SJCRH30 (cell line): Measurements from ENCODE around the gene CHURC1. TPM values are rescaled to one million over a fixed set of nuclear protein-coding genes. Genes with fewer than 3 reads are reported as not detected.

ENCODE experiments used
- DNase-seq, 2 experiments: peaks; one replicate each; pipeline ENCODE4 v3.0.0-alpha.2; 2015 to 2020
- H3K27ac ChIP-seq: fragments of 250-450 bp; sonication (Bioruptor Pico); 2 replicates; pipeline ENCODE4 v1.5.1; 2020; ENCODE audit warnings: mild to moderate bottlenecking, moderate library complexity
- H3K27me3 ChIP-seq: fragments of 250-450 bp; sonication (Bioruptor Pico); 2 replicates; pipeline ENCODE4 v1.5.1; 2020; ENCODE audit warnings: mild to moderate bottlenecking, moderate library complexity
- H3K36me3 ChIP-seq: fragments of 250-450 bp; sonication (Bioruptor Pico); 2 replicates; pipeline ENCODE4 v1.5.1; 2020; ENCODE audit warnings: mild to moderate bottlenecking, moderate library complexity
- H3K4me1 ChIP-seq: fragments of 250-450 bp; sonication (Bioruptor Pico); 2 replicates; pipeline ENCODE4 v1.5.1; 2020; ENCODE audit warnings: mild to moderate bottlenecking, moderate library complexity
- H3K4me3 ChIP-seq: fragments of 250-450 bp; sonication (Bioruptor Pico); 2 replicates; pipeline ENCODE4 v1.5.1; 2020; ENCODE audit warnings: mild to moderate bottlenecking, moderate library complexity
- H3K9me3 ChIP-seq: fragments of 250-450 bp; sonication (Bioruptor Pico); replicated peaks from 2 replicates; pipeline ENCODE4 v1.5.1; 2020; ENCODE audit warnings: mild to moderate bottlenecking, moderate library complexity
- total RNA-seq: library from RNA; depleted of rRNA; stranded (reverse); fragments of >200 nt; shearing (Covaris generic); gene quantifications from 2 replicates; pipeline ENCODE4 v1.2.3, GENCODE V29; 2014

Gene CHURC1
- total RNA-seq, 1 experiment from 2014 or later = 33.1 TPM

DNA sequence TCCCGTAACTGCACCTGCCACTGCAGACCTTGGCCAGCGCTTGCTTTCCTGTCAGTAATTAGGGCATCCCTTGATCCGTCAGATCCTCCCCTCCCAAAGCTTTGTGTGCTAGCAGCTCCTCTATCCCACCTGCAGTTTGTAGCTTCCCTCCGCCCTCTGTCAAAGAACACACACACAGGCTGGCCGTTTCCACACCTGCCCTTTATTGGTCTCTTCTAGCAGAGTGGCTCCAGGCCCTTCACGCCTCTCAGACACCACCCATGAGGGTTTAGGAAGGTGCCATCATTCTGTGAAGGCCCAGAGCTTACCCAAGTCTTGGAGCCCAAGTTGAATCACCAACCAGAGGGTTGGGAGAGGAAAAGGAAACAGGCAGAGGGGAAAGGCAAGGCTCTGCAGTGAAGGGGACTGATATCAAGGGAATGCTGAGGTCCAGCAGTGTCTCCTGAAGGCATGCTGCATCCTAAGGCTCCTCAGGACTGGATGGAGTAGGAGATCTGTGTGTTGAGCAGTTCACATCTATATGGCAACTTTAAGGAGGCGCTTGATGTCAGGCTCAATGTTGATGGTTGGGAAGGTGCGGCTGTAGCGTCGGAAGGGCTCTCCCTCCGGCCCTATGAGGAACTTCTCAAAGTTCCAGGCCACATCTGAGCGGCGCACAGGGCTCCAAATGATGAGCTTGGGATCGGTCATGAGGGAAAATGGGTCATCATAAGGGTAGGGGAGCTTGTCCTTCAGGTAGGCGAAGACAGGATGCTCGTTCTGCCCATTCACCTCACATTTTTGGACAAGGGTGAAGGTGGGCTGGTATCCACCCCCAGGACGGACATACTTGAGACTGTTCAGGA, 24.9 kb downstream of the CHURC1 start:
- no peaks in the 10 kb centered on the region for H3K27me3 ChIP-seq
- peaks cover 6% of the 10 kb centered on the region for H3K4me1 ChIP-seq
- no peaks in the 10 kb centered on the region for H3K36me3 ChIP-seq
- no peaks in the 10 kb centered on the region for H3K9me3 ChIP-seq
- H3K4me3 ChIP-seq = no peak overlapping the region
- H3K27ac ChIP-seq = no peak overlapping the region
- DNase-seq = no peak

DNA sequence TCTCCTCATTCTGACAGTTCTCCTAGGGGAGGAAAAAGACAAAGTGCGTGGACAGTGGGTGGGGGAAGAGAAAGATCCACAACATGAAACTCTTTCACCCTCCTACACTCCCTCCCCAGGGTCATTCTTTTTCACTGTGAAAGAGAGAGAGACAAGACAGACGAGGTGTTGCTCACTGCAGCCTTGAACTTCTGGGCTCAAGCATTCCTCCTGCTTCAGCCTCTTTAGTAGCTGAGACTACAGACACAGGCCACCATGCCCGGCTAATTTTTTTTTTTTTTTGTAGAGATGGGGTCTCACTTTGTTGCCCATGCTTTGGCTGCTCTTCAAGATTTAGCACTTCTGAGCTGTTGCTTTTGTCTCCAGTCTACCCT, 25.5 kb downstream of the CHURC1 start:
- Histone ChIP-seq H3K4me1 (peaks cover 1% of the 10 kb centered on the region), H3K27me3 (no peaks in the 10 kb centered on the region), H3K27ac (no peak overlapping the region), H3K9me3 (no peaks in the 10 kb centered on the region), H3K36me3 (no peaks in the 10 kb centered on the region), H3K4me3 (no peak overlapping the region)
- DNase-seq = no peak

GRCh38 chr14:64940336-64940910, 26.2 kb downstream of the CHURC1 start:
- no peak overlapping the region for H3K27ac ChIP-seq
- H3K27me3 ChIP-seq = no peaks in the 10 kb centered on the region
- DNase-seq = no peak
- no peak overlapping the region for H3K4me3 ChIP-seq
- H3K4me1 ChIP-seq = no peaks in the 10 kb centered on the region
- no peaks in the 10 kb centered on the region for H3K36me3 ChIP-seq
- no peaks in the 10 kb centered on the region for H3K9me3 ChIP-seq

DNA sequence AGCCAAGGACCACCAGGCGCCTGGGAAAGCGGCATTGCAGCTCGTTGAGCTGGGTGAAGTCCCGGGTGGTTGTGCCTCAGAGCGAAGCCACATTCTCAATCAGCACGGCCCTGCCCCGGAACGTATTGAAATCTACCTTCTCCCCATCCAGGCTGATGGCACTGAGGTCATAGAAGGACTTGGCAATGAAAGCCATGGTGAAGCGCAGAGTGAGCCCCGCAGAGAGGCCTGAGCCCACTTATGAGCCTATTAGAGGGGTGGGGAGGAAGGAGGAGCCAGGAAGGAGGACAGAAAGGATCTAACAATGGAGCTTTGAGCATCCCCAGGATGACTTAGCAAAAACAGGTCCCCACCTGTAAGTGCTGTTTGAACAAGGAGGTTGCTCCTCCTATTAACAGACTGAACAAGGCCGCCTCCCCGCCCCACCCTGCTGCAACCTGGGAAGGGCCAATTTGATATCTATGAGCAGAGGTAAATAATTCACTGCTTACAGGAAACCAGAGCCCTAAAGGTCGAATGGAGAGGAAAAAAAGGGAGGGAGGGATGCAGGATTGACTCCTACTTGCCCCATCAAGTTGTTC, 28.4 kb downstream of the CHURC1 start, which contains the start of gene GPX2:
Gene GPX2, minus strand, starts transcription at position 215 of the 581 bp plus-strand sequence. Its CDS starts 19 bp downstream, at position 196.
- H3K9me3 ChIP-seq = no peaks in the 10 kb centered on the region
- H3K27me3 ChIP-seq = no peaks in the 10 kb centered on the region
- no peak within 1 kb of the TSS for H3K27ac ChIP-seq
- no peak within 1 kb of the TSS for H3K4me3 ChIP-seq
- H3K4me1 ChIP-seq = no peaks in the 10 kb centered on the region
- no peak for DNase-seq
- no peaks in the 10 kb centered on the region for H3K36me3 ChIP-seq

DNA sequence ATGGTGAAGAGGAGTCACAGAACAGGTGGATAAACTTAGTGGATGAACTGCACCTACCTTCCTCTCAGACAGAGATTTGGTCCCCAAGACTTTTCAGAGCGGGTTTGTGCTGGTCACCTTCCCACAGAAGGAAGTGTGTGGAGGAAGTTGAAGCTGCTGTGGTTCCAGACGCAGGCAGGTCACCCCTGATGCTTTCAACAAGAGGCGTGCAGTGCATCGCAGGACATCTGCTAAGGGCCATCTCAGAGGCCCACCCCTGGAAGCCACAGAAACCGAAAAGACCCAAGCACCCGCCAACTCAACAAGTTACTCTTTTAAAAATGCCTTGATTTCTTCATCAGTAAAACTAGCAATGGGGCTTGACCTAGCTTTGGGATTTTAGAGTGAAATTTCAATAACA, 29.3 kb downstream of the CHURC1 start:
- no peaks in the 10 kb centered on the region for H3K4me1 ChIP-seq
- DNase-seq = no peak
- no peak overlapping the region for H3K27ac ChIP-seq
- no peaks in the 10 kb centered on the region for H3K27me3 ChIP-seq
- H3K9me3 ChIP-seq = no peaks in the 10 kb centered on the region
- H3K36me3 ChIP-seq = no peaks in the 10 kb centered on the region
- H3K4me3 ChIP-seq = no peak overlapping the region

GRCh38 chr14:64944041-64944440, 29.8 kb downstream of the CHURC1 start:
- H3K36me3 ChIP-seq = no peaks in the 10 kb centered on the region
- DNase-seq = no peak
- H3K27me3 ChIP-seq = no peaks in the 10 kb centered on the region
- H3K4me1 ChIP-seq = no peaks in the 10 kb centered on the region
- no peak overlapping the region for H3K27ac ChIP-seq
- H3K9me3 ChIP-seq = no peaks in the 10 kb centered on the region
- no peak overlapping the region for H3K4me3 ChIP-seq

- no peak for DNase-seq
- H3K4me3 ChIP-seq = no peak overlapping the region
- H3K9me3 ChIP-seq = no peaks in the 10 kb centered on the region
- H3K4me1 ChIP-seq = no peaks in the 10 kb centered on the region
- H3K27ac ChIP-seq = no peak overlapping the region
- H3K36me3 ChIP-seq = no peaks in the 10 kb centered on the region
- H3K27me3 ChIP-seq = no peaks in the 10 kb centered on the region
Observed at GRCh38 chr14:64944861-64945260, 30.6 kb downstream of the CHURC1 start.

DNA sequence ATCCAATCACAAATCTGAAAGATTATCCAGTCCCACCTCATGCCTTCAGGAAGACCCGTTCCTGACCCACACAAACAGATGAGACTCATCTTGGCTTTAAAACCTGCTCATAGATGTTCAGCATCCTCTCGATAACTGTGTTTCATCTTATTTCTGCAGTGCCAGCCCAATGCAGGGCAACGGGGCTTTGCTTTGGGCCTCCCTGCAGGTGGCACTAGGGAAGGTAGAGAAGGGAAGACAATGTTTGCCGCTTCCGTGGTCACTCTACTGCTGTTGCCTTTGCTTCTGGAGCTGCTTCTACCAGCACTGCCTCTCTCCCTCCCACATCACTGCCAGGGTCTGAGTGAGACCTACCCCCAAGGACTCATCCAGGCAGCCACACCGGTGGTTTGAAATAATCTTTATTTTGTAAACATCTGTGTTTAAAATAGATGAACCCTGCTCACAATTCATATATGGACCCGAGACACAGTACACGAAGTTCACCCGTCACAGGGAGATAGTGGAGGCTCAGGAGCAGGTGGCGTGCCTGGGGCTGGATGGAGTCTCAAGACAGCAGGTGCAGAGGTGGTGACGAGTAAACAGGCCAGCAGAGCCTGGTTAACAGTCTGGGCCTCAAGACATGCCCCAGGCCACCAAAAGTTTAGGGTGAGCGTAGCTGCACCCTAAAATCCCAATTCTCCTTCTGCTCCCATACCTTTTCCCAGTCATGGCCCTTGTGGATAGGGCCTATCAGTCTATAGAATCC, 31.4 kb downstream of the CHURC1 start:
- Histone ChIP-seq H3K27ac (no peak overlapping the region), H3K36me3 (no peaks in the 10 kb centered on the region), H3K27me3 (no peaks in the 10 kb centered on the region), H3K4me1 (no peaks in the 10 kb centered on the region), H3K4me3 (no peak overlapping the region), H3K9me3 (no peaks in the 10 kb centered on the region)
- DNase-seq = no peak

DNA sequence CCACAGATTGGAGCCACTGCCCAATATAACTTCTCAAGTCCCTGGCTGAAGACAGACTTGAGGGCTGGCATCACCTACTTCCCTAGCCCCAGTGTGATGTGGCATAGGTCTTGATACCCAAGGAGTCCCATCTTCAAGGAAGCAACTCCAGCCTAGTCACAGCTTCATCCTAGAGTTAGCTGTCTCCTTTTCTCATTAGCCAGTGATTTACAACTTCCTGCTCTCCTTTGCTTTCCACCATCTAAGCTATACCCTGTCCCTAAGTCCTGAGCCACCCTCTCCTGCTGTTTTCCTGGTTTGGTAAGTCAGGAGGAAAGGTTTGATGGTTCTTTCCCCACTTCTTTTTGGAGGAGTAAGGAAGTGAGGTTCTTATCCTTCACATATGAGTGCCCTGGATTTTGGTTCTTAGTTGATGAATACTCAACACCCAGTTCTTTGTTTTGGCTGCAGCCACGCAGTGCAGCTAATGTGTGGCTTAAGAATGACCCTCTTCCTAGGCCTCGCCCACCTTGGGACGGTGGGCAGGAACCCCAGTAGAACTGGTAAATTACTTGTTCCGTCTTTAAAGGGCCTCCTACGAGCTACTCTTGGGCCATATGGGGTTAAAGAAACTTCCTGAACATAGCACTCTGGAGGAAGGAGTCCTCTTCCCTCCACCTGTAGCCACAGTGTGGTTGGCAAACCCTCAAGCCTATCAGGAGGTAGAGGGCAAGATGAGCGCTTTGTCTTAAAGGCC, 32.2 kb downstream of the CHURC1 start:
- no peak for DNase-seq
- H3K9me3 ChIP-seq = no peaks in the 10 kb centered on the region
- no peak overlapping the region for H3K4me3 ChIP-seq
- H3K36me3 ChIP-seq = peaks cover 2% of the 10 kb centered on the region; the same call in 1 of the 2 replicates
- no peaks in the 10 kb centered on the region for H3K4me1 ChIP-seq
- no peak overlapping the region for H3K27ac ChIP-seq
- no peaks in the 10 kb centered on the region for H3K27me3 ChIP-seq

GRCh38 chr14:64947710-64948611, 33.7 kb downstream of the CHURC1 start:
- Histone ChIP-seq H3K9me3 (no peaks in the 10 kb centered on the region), H3K4me3 (no peak overlapping the region), H3K36me3 (peaks cover 2% of the 10 kb centered on the region; the same call in 1 of the 2 replicates), H3K27ac (no peak overlapping the region), H3K4me1 (no peaks in the 10 kb centered on the region), H3K27me3 (no peaks in the 10 kb centered on the region)
- DNase-seq = no peak

DNA sequence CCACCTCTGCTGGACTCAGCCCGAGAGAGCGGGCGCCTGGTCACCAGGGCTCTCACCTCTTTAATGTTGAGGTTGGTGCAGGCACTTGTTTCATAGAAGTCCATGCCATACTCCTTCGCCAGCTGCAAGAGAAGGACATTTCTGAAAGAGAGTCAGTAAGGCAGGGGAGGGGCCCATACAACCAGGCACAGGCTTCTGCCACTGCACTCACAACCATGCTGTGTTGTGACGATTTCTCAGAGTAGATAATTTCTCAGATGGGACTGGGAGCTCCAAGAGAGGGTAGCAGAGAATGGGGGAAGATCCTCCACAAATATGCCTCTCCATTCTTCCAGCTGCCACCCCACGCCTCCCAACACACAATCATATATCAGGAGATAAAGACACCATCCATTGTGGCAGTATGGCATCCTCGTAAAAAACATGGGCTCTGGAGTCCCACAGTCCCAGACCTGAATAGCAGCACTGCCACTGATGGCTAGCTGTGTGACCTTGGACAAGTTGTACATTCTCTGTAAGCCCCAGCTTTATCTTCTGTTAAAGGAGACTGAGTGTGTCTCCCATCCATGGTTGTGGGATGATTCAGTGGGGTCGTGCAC, 34.5 kb downstream of the CHURC1 start:
- no peaks in the 10 kb centered on the region for H3K4me1 ChIP-seq
- no peak overlapping the region for H3K4me3 ChIP-seq
- H3K36me3 ChIP-seq = peaks cover 2% of the 10 kb centered on the region; the same call in 1 of the 2 replicates
- H3K27ac ChIP-seq = no peak overlapping the region
- no peaks in the 10 kb centered on the region for H3K27me3 ChIP-seq
- H3K9me3 ChIP-seq = no peaks in the 10 kb centered on the region
- no peak for DNase-seq

- H3K4me3 ChIP-seq = no peak overlapping the region
- DNase-seq = no peak
- H3K9me3 ChIP-seq = no peaks in the 10 kb centered on the region
- peaks cover 2% of the 10 kb centered on the region; the same call in 1 of the 2 replicates for H3K36me3 ChIP-seq
- H3K27me3 ChIP-seq = no peaks in the 10 kb centered on the region
- H3K27ac ChIP-seq = no peak overlapping the region
- H3K4me1 ChIP-seq = no peaks in the 10 kb centered on the region
Observed at GRCh38 chr14:64950889-64951288, 36.6 kb downstream of the CHURC1 start.

GRCh38 chr14:64951291-64951690, 37.0 kb downstream of the CHURC1 start:
- Histone ChIP-seq H3K9me3 (no peaks in the 10 kb centered on the region), H3K4me3 (no peak overlapping the region), H3K4me1 (no peaks in the 10 kb centered on the region), H3K27ac (no peak overlapping the region), H3K27me3 (no peaks in the 10 kb centered on the region), H3K36me3 (peaks cover 2% of the 10 kb centered on the region; the same call in 1 of the 2 replicates)
- no peak for DNase-seq
